Measurements from ENCODE around the gene NR1I2.
A peak's percentile ranks its signal among the peaks of the same experiment; 100 is the strongest.

Gene NR1I2

DNA sequence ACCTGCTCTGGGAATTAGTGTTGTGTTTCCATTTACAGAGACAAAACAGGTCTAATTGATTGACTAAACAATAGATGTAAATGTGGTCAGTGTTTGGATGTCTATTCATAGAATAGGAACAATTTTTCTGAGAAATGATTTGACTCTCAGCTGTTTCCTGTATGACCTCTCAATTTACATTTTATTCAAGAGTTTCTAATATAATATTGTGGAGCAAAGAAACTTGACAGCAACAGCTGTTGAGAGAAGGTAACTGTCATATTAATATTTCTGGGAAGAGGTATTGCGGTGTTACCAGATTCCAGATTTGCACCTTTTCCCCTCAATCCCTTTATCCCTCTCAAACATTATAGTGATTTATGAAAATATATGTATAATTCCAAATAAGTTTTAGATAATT lies 3.7 kb upstream of the NR1I2 start:
- H3K36me3 ChIP-seq (ENCODE audit: control insufficient read depth in 4 of 4, insufficient read depth in 4 of 4, low read length in 3 of 4): no peaks in the 10 kb centered on the region
- H3K9me3 ChIP-seq (ENCODE audit: control extremely low read depth in 1 of 5, control insufficient read depth in 4 of 5, insufficient read depth in 2 of 5, low read depth in 1 of 5, low read length in 4 of 5): peaks cover 0 to 14% (median 3%) of the 10 kb centered on the region in 5 experiments
- DNase-seq: no peak
- CTCF ChIA-PET: no interaction called here
- H3K4me3 ChIP-seq (ENCODE audit: control insufficient read depth in 1 of 7, extremely low read depth in 1 of 7, insufficient read depth in 4 of 7, low read depth in 2 of 7, low read length in 6 of 7): no peak overlapping the region
- POLR2A ChIA-PET: no interaction called here
- peaks cover 4 to 35% (median 6%) of the 10 kb centered on the region in 4 experiments for H3K4me1 ChIP-seq (ENCODE audit: control extremely low read depth in 1 of 4, control insufficient read depth in 4 of 4, insufficient read depth in 4 of 4, low read length in 3 of 4)
- no CpG with 5 or more reads among the region's 1 CpG for WGBS (ENCODE audit: insufficient coverage)
- H3K27me3 ChIP-seq (replicated peaks in 2 of 5; ENCODE audit: control insufficient read depth in 4 of 5, insufficient read depth in 5 of 5, low read length in 4 of 5): no peaks in the 10 kb centered on the region
- no peak overlapping the region for H3K27ac ChIP-seq (ENCODE audit: insufficient read depth in 1 of 2, low read depth in 1 of 2, low read length in 2 of 2, poor library complexity in 1 of 2, severe bottlenecking in 2 of 2)

GRCh38 chr3:119778811-119779210 lies 3.1 kb upstream of the NR1I2 start:
- 100% methylated on average over 1 of the region's 2 CpGs for WGBS (ENCODE audit: insufficient coverage)
- CTCF ChIA-PET: no interaction called here
- Histone ChIP-seq H3K4me1 (ENCODE audit: control extremely low read depth in 1 of 4, control insufficient read depth in 4 of 4, insufficient read depth in 4 of 4, low read length in 3 of 4) (peaks cover 4 to 42% (median 9%) of the 10 kb centered on the region in 4 experiments), H3K27ac (ENCODE audit: insufficient read depth in 1 of 2, low read depth in 1 of 2, low read length in 2 of 2, poor library complexity in 1 of 2, severe bottlenecking in 2 of 2) (no peak overlapping the region), H3K27me3 (replicated peaks in 2 of 5; ENCODE audit: control insufficient read depth in 4 of 5, insufficient read depth in 5 of 5, low read length in 4 of 5) (no peaks in the 10 kb centered on the region), H3K36me3 (ENCODE audit: control insufficient read depth in 4 of 4, insufficient read depth in 4 of 4, low read length in 3 of 4) (no peaks in the 10 kb centered on the region), H3K9me3 (ENCODE audit: control extremely low read depth in 1 of 5, control insufficient read depth in 4 of 5, insufficient read depth in 2 of 5, low read depth in 1 of 5, low read length in 4 of 5) (peaks cover 0 to 14% (median 3%) of the 10 kb centered on the region in 5 experiments), H3K4me3 (ENCODE audit: control insufficient read depth in 1 of 7, extremely low read depth in 1 of 7, insufficient read depth in 4 of 7, low read depth in 2 of 7, low read length in 6 of 7) (no peak overlapping the region)
- POLR2A ChIA-PET: no interaction called here
- no peak for DNase-seq

GRCh38 chr3:119779731-119780383 lies 2.0 kb upstream of the NR1I2 start:
- peaks cover 0 to 14% (median 3%) of the 10 kb centered on the region in 5 experiments for H3K9me3 ChIP-seq (ENCODE audit: control extremely low read depth in 1 of 5, control insufficient read depth in 4 of 5, insufficient read depth in 2 of 5, low read depth in 1 of 5, low read length in 4 of 5)
- no CpG with 5 or more reads among the region's 2 CpGs for WGBS (ENCODE audit: insufficient coverage)
- H3K27ac ChIP-seq (ENCODE audit: insufficient read depth in 1 of 2, low read depth in 1 of 2, low read length in 2 of 2, poor library complexity in 1 of 2, severe bottlenecking in 2 of 2): no peak overlapping the region
- ChIA-PET CTCF (interaction anchor here (0.8 kb wide), 1 partner anchor 27 kb away, joined by 3 read pairs; no protein-coding TSS in a partner anchor), POLR2A (no interaction called here)
- DNase-seq: no peak
- no peaks in the 10 kb centered on the region for H3K27me3 ChIP-seq (replicated peaks in 2 of 5; ENCODE audit: control insufficient read depth in 4 of 5, insufficient read depth in 5 of 5, low read length in 4 of 5)
- no peaks in the 10 kb centered on the region for H3K36me3 ChIP-seq (ENCODE audit: control insufficient read depth in 4 of 4, insufficient read depth in 4 of 4, low read length in 3 of 4)
- H3K4me3 ChIP-seq (ENCODE audit: control insufficient read depth in 1 of 7, extremely low read depth in 1 of 7, insufficient read depth in 4 of 7, low read depth in 2 of 7, low read length in 6 of 7): no peak overlapping the region
- peaks cover 4 to 49% (median 12%) of the 10 kb centered on the region in 4 experiments for H3K4me1 ChIP-seq (ENCODE audit: control extremely low read depth in 1 of 4, control insufficient read depth in 4 of 4, insufficient read depth in 4 of 4, low read length in 3 of 4)

DNA sequence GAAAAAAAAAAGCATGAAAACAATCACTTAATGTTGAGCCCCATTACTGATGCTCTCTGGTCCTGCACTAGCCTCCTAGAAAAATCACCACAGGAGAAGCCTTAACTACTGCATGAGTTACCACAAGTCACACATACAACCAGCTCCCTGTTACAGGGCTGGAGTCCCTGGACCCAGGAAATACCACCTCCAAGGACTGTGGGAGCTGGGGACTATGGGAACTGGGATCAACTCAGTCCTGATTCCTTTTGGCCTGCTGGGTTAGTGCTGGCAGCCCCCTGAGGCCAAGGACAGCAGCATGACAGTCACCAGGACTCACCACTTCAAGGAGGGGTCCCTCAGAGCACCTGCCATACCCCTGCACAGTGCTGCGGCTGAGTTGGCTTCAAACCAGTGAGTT lies 559 bp downstream of the NR1I2 start:
- Histone ChIP-seq H3K4me3 (ENCODE audit: control insufficient read depth in 1 of 7, extremely low read depth in 1 of 7, insufficient read depth in 4 of 7, low read depth in 2 of 7, low read length in 6 of 7) (no peak overlapping the region), H3K27ac (ENCODE audit: insufficient read depth in 1 of 2, low read depth in 1 of 2, low read length in 2 of 2, poor library complexity in 1 of 2, severe bottlenecking in 2 of 2) (no peak overlapping the region), H3K9me3 (ENCODE audit: control extremely low read depth in 1 of 5, control insufficient read depth in 4 of 5, insufficient read depth in 2 of 5, low read depth in 1 of 5, low read length in 4 of 5) (no peaks in the 10 kb centered on the region), H3K36me3 (ENCODE audit: control insufficient read depth in 4 of 4, insufficient read depth in 4 of 4, low read length in 3 of 4) (no peaks in the 10 kb centered on the region), H3K4me1 (ENCODE audit: control extremely low read depth in 1 of 4, control insufficient read depth in 4 of 4, insufficient read depth in 4 of 4, low read length in 3 of 4) (peaks cover 4 to 49% (median 12%) of the 10 kb centered on the region in 4 experiments), H3K27me3 (replicated peaks in 2 of 5; ENCODE audit: control insufficient read depth in 4 of 5, insufficient read depth in 5 of 5, low read length in 4 of 5) (no peaks in the 10 kb centered on the region)
- ChIA-PET POLR2A (no interaction called here), CTCF (interaction anchor here (1.3 kb wide), 1 partner anchor 34 kb away, joined by 4 read pairs; no protein-coding TSS in a partner anchor)
- no peak for DNase-seq
- WGBS (ENCODE audit: insufficient coverage): 100% methylated on average over 1 of the region's 1 CpG

GRCh38 chr3:119783255-119783654 lies 1.4 kb downstream of the NR1I2 start:
- no peaks in the 10 kb centered on the region for H3K9me3 ChIP-seq (ENCODE audit: control extremely low read depth in 1 of 5, control insufficient read depth in 4 of 5, insufficient read depth in 2 of 5, low read depth in 1 of 5, low read length in 4 of 5)
- DNase-seq: no peak
- H3K27ac ChIP-seq (ENCODE audit: insufficient read depth in 1 of 2, low read depth in 1 of 2, low read length in 2 of 2, poor library complexity in 1 of 2, severe bottlenecking in 2 of 2): no peak overlapping the region
- WGBS (ENCODE audit: insufficient coverage): no CpG with 5 or more reads among the region's 2 CpGs
- no peak overlapping the region for H3K4me3 ChIP-seq (ENCODE audit: control insufficient read depth in 1 of 7, extremely low read depth in 1 of 7, insufficient read depth in 4 of 7, low read depth in 2 of 7, low read length in 6 of 7)
- H3K4me1 ChIP-seq (ENCODE audit: control extremely low read depth in 1 of 4, control insufficient read depth in 4 of 4, insufficient read depth in 4 of 4, low read length in 3 of 4): peaks cover 4 to 49% (median 12%) of the 10 kb centered on the region in 4 experiments
- ChIA-PET POLR2A (no interaction called here), CTCF (interaction anchor here (1.3 to 1.4 kb wide), 2 partner anchors 28 to 33 kb away, joined by 4 read pairs; no protein-coding TSS in a partner anchor)
- H3K27me3 ChIP-seq (replicated peaks in 2 of 5; ENCODE audit: control insufficient read depth in 4 of 5, insufficient read depth in 5 of 5, low read length in 4 of 5): no peaks in the 10 kb centered on the region
- H3K36me3 ChIP-seq (ENCODE audit: control insufficient read depth in 4 of 4, insufficient read depth in 4 of 4, low read length in 3 of 4): no peaks in the 10 kb centered on the region

GRCh38 chr3:119783883-119784282 lies 2.0 kb downstream of the NR1I2 start:
- CTCF ChIA-PET: interaction anchor here (1.3 to 1.4 kb wide), 2 partner anchors 17 to 27 kb away, joined by 3 to 4 read pairs; no protein-coding TSS in a partner anchor
- no peak overlapping the region for H3K27ac ChIP-seq (ENCODE audit: insufficient read depth in 1 of 2, low read depth in 1 of 2, low read length in 2 of 2, poor library complexity in 1 of 2, severe bottlenecking in 2 of 2)

DNA sequence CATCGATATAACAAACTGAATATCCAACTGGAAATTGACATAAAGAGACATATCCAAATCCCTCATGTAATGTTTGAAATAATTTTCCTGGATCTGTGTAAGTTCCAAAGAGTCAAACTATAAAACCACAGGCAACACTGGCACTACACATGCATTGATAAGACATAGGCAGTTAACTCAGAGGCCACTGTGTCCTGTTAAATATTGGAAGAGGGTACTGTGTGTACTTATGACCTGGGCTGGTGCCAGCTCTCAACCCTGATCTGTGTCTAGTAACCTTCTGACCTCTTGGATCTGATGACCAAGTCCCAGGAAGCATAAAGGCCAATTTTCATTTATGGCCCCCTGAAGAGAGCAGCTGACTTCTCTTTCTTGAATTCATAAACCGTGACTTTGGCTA lies 4.5 kb downstream of the NR1I2 start:
- no peaks in the 10 kb centered on the region for H3K9me3 ChIP-seq (ENCODE audit: control extremely low read depth in 1 of 5, control insufficient read depth in 4 of 5, insufficient read depth in 2 of 5, low read depth in 1 of 5, low read length in 4 of 5)
- CTCF ChIA-PET: no interaction called here
- POLR2A ChIA-PET: no interaction called here
- no peaks in the 10 kb centered on the region for H3K36me3 ChIP-seq (ENCODE audit: control insufficient read depth in 4 of 4, insufficient read depth in 4 of 4, low read length in 3 of 4)
- 100% methylated on average over 1 of the region's 2 CpGs for WGBS (ENCODE audit: insufficient coverage)
- no peaks in the 10 kb centered on the region for H3K27me3 ChIP-seq (replicated peaks in 2 of 5; ENCODE audit: control insufficient read depth in 4 of 5, insufficient read depth in 5 of 5, low read length in 4 of 5)
- no peak for DNase-seq
- no peak overlapping the region for H3K4me3 ChIP-seq (ENCODE audit: control insufficient read depth in 1 of 7, extremely low read depth in 1 of 7, insufficient read depth in 4 of 7, low read depth in 2 of 7, low read length in 6 of 7)
- peaks cover 0 to 23% (median 6%) of the 10 kb centered on the region in 4 experiments for H3K4me1 ChIP-seq (ENCODE audit: control extremely low read depth in 1 of 4, control insufficient read depth in 4 of 4, insufficient read depth in 4 of 4, low read length in 3 of 4)
- H3K27ac ChIP-seq (ENCODE audit: insufficient read depth in 1 of 2, low read depth in 1 of 2, low read length in 2 of 2, poor library complexity in 1 of 2, severe bottlenecking in 2 of 2): no peak overlapping the region

More at GRCh38 chr3:119783883-119784282, 2.0 kb downstream of the NR1I2 start:
- DNase-seq: peak; percentile 20 to 74 (median 61)
- POLR2A ChIA-PET: no interaction called here
- Histone ChIP-seq H3K4me1 (ENCODE audit: control extremely low read depth in 1 of 4, control insufficient read depth in 4 of 4, insufficient read depth in 4 of 4, low read length in 3 of 4) (peaks cover 4 to 48% (median 12%) of the 10 kb centered on the region in 4 experiments), H3K27me3 (replicated peaks in 2 of 5; ENCODE audit: control insufficient read depth in 4 of 5, insufficient read depth in 5 of 5, low read length in 4 of 5) (no peaks in the 10 kb centered on the region), H3K9me3 (ENCODE audit: control extremely low read depth in 1 of 5, control insufficient read depth in 4 of 5, insufficient read depth in 2 of 5, low read depth in 1 of 5, low read length in 4 of 5) (no peaks in the 10 kb centered on the region), H3K4me3 (ENCODE audit: control insufficient read depth in 1 of 7, extremely low read depth in 1 of 7, insufficient read depth in 4 of 7, low read depth in 2 of 7, low read length in 6 of 7) (no peak overlapping the region), H3K36me3 (ENCODE audit: control insufficient read depth in 4 of 4, insufficient read depth in 4 of 4, low read length in 3 of 4) (no peaks in the 10 kb centered on the region)
- 60% methylated on average over 5 of the region's 7 CpGs for WGBS (ENCODE audit: insufficient coverage)

Data from common myeloid progenitor, CD34-positive (primary cell).